GM19397 (cell line): Measurements from ENCODE around the gene OCRL.

Source experiments
- ATAC-seq: cut with Tn5 transposase; IDR thresholded peaks from one replicate; pipeline ENCODE4 v1.9.1; 2021; ENCODE audit warnings: mild to moderate bottlenecking, moderate library complexity; ENCODE audit not compliant: unreplicated experiment

OCRL gene

GRCh38 chrX:129631849-129632248, 91.8 kb downstream of the OCRL start:
- ATAC-seq, result no peak

- ATAC-seq, result no peak
These were observed 92.4 kb downstream of the OCRL start for GRCh38 chrX:129632443-129632842.

DNA sequence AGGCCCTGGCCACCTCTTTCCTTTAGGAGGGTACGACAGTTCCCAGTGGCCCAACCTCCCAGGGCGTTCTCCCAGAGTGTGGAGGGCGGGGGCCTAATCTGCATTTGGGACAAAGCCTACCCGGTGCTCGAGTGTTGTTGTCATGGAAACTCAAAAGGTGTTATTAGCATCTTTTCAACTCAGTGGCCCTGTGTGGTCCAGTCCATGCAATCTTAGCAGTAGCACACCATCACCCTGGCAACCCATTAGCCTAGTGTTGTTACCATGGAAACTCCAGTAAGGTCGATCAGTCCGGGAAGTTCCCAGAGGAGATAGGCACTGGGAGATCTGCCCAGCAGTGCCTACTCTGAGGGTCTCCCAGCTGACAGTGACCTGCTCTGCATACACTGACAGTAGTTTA, 94.5 kb downstream of the OCRL start:
- no peak for ATAC-seq

GRCh38 chrX:129636175-129636681, 96.2 kb downstream of the OCRL start:
- no peak for ATAC-seq

GRCh38 chrX:129637217-129638109, 97.4 kb downstream of the OCRL start:
- ATAC-seq, result no peak

DNA sequence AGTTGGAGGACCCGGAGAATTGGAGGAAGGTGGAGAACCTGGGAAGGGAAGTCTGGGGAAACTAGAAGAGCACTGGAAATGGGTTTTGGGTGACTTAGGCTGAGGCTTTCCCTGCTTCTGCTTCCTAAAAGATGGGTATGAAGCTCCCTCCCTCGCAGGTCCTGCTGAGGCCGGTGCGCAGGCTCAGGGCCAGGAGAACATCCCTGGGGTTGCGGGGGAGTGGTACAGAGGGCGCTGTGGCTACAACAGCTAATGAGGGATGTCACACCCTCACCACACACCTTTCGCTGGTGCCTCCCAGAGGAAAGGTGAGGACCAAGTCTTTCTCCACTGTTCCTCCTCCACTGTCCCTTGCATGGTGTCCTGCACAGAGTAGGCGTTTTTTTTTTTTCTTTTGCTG, 98.9 kb downstream of the OCRL start:
- no peak for ATAC-seq

GRCh38 chrX:129640737-129641136, 100.7 kb downstream of the OCRL start:
- no peak for ATAC-seq

DNA sequence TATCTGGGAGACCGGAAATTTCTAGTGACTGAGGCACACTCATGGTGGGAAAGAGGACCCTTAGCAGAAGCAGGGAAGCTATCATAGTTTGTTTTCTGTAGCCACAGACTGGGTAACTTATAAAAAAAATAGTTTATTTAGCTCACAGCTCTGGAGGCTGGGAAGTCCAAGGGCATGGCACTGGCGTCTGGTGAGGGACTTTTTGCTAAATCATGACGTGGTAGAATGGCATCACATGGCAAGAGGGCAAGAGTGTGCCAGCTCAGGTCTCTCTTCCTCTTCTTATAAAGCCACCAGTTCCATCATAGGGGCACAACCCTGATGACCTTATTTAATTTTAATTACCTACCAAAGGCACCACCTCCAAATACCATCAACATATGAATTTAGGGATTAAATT, 101.4 kb downstream of the OCRL start:
- no peak for ATAC-seq

DNA sequence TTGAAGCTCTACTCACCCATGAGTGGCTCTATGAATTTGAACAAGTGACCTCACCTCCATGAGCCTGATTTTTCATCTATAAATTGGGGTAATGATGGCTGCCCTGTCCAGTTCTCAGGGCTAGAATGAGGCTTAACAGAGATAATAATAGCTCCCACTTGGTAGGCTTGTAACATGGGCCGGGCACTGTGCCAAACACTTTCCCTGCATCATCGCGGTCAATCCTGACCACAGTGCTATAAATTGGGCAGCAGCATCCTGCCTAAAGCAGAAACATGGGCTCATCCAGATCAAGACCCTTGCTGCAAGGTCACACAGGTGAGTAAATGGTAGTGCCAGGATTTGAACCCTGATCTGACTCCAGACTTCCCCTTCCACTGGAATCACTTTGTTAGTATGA, 101.9 kb downstream of the OCRL start:
- no peak for ATAC-seq
